GM12874 (cell line): ENCODE data around the gene DLEC1.

Experiments used
- CTCF ChIP-seq: IDR thresholded peaks from 2 replicates; pipeline ENCODE4 v1.5.1; 2011; ENCODE audit warnings: low read depth, mild to moderate bottlenecking, control low read depth, low read length, moderate library complexity; ENCODE audit not compliant: insufficient read depth

DLEC1 gene

GRCh38 chr3:38128303-38128655 is 89.3 kb downstream of the DLEC1 start:
- TF ChIP-seq CTCF = no peak

GRCh38 chr3:38129058-38129457 is 90.0 kb downstream of the DLEC1 start:
- TF ChIP-seq CTCF = no peak

GRCh38 chr3:38130631-38131065 is 91.6 kb downstream of the DLEC1 start:
- no peak for TF ChIP-seq CTCF

GRCh38 chr3:38131621-38132369 is 92.8 kb downstream of the DLEC1 start:
- peak; percentile 47 for TF ChIP-seq CTCF

GRCh38 chr3:38133209-38133556 is 94.2 kb downstream of the DLEC1 start:
- TF ChIP-seq CTCF = no peak

- no peak for TF ChIP-seq CTCF
Measured at GRCh38 chr3:38133557-38134405, 94.8 kb downstream of the DLEC1 start.

- no peak for TF ChIP-seq CTCF
Measured at GRCh38 chr3:38136393-38136776, 97.4 kb downstream of the DLEC1 start.
